Germinal center (tissue), 1 donor: ENCODE data around the gene THOC1.

Experiments
- DNase-seq: peaks from one replicate; pipeline ENCODE4 v3.0.0; 2012; ENCODE audit warnings: mixed read lengths, low spot score

The THOC1 gene

GRCh38 chr18:274313-274712 lies 6.5 kb upstream of the THOC1 start:
- no peak for DNase-seq

- DNase-seq: no peak
These were observed 5.7 kb upstream of the THOC1 start for GRCh38 chr18:273525-273924.

GRCh38 chr18:272650-273049 lies 4.8 kb upstream of the THOC1 start:
- DNase-seq: no peak

GRCh38 chr18:269480-270095 lies 1.7 kb upstream of the THOC1 start:
- DNase-seq: no peak

- no peak for DNase-seq
These were observed 513 bp downstream of the THOC1 start for GRCh38 chr18:267380-267687.

- DNase-seq: no peak
These were observed 6.3 kb downstream of the THOC1 start for GRCh38 chr18:261398-262073.

- no peak for DNase-seq
These were observed 7.3 kb downstream of the THOC1 start for GRCh38 chr18:260547-260946.

- no peak for DNase-seq
These were observed 12.7 kb downstream of the THOC1 start for GRCh38 chr18:255171-255570.

- DNase-seq: no peak
These were observed 14.7 kb downstream of the THOC1 start for GRCh38 chr18:253121-253520.

- DNase-seq: no peak
These were observed 16.3 kb downstream of the THOC1 start for GRCh38 chr18:251572-251971.

GRCh38 chr18:250685-251084 lies 17.2 kb downstream of the THOC1 start:
- no peak for DNase-seq

- DNase-seq: no peak
These were observed 19.8 kb downstream of the THOC1 start for GRCh38 chr18:248053-248452.

- DNase-seq: no peak
These were observed 22.5 kb downstream of the THOC1 start for GRCh38 chr18:245282-245847.

GRCh38 chr18:240175-240574 lies 27.7 kb downstream of the THOC1 start:
- DNase-seq: no peak

GRCh38 chr18:231563-231962 lies 36.3 kb downstream of the THOC1 start:
- DNase-seq: no peak

- DNase-seq: no peak
These were observed 39.3 kb downstream of the THOC1 start for GRCh38 chr18:228586-228985.

- no peak for DNase-seq
These were observed 39.9 kb downstream of the THOC1 start for GRCh38 chr18:227902-228301.

- no peak for DNase-seq
These were observed 40.5 kb downstream of the THOC1 start for GRCh38 chr18:227374-227773.

- DNase-seq: no peak
These were observed 42.1 kb downstream of the THOC1 start for GRCh38 chr18:225745-226144.

- DNase-seq: no peak
These were observed 47.1 kb downstream of the THOC1 start for GRCh38 chr18:220708-221107.

- no peak for DNase-seq
These were observed 50.1 kb downstream of the THOC1 start for GRCh38 chr18:217532-218336.

- DNase-seq: no peak
These were observed 52.3 kb downstream of the THOC1 start for GRCh38 chr18:215448-216010.

GRCh38 chr18:213966-214365 lies 53.9 kb downstream of the THOC1 start:
- no peak for DNase-seq
